OCI-LY3 (cell line): Measurements from ENCODE around the gene CASK.

Source experiments
- H2AFZ ChIP-seq: fragments of 200-600, 300-600 bp; shearing (Covaris generic); 2 replicates; pipeline ENCODE4 v1.6.0; 2014; ENCODE audit warnings: antibody characterized with exemption, low read depth, low read length
- H3K27ac ChIP-seq: fragments of 200-600, 300-600 bp; sonication (generic); 2 replicates; pipeline ENCODE4 v1.5.1; 2014; ENCODE audit warnings: mild to moderate bottlenecking, low read length, moderate library complexity, mixed read lengths
- H3K27me3 ChIP-seq: fragments of 200-600, 300-600 bp; sonication (generic); 2 replicates; pipeline ENCODE4 v1.6.1; 2014; ENCODE audit warnings: low read depth, low read length, mixed read lengths
- H3K36me3 ChIP-seq: fragments of 200-600, 300-600 bp; sonication (generic); replicated peaks from 2 replicates; pipeline ENCODE3; 2014; ENCODE audit warnings: low read depth, low read length, mixed read lengths
- H3K4me1 ChIP-seq: fragments of 300-600, 200-600 bp; sonication (generic); 2 replicates; pipeline ENCODE4 v1.6.1; 2014; ENCODE audit warnings: low read length, mixed read lengths
- H3K4me2 ChIP-seq: fragments of 200-600, 300-600 bp; sonication (generic); 2 replicates; pipeline ENCODE4 v1.6.1; 2014; ENCODE audit warnings: low read length, mixed read lengths
- H3K4me3 ChIP-seq: fragments of 300-600, 200-600 bp; sonication (generic); 2 replicates; pipeline ENCODE4 v1.5.1; 2014; ENCODE audit warnings: antibody characterized with exemption, mild to moderate bottlenecking, low read length, moderate library complexity
- H3K79me2 ChIP-seq: fragments of 300-600, 200-600 bp; shearing (Covaris generic); 2 replicates; pipeline ENCODE4 v1.6.1; 2014; ENCODE audit warnings: mild to moderate bottlenecking, low read length, mixed read lengths
- H3K9ac ChIP-seq: fragments of 300-600, 200-600 bp; shearing (Covaris generic); 2 replicates; pipeline ENCODE4 v1.6.0; 2014; ENCODE audit warnings: mild to moderate bottlenecking, low read length, moderate library complexity
- H3K9me3 ChIP-seq: fragments of 200-600, 300-600 bp; shearing (Covaris generic); 2 replicates; pipeline ENCODE4 v1.6.1; 2014; ENCODE audit warnings: low read length, mixed read lengths; ENCODE audit not compliant: insufficient read depth
- H4K20me1 ChIP-seq: fragments of 200-600, 300-600 bp; sonication (generic); 2 replicates; pipeline ENCODE4 v1.6.1; 2016; ENCODE audit warnings: low read length, mixed read lengths; ENCODE audit not compliant: insufficient read depth
- EZH2phosphoT487 ChIP-seq: fragments of 200-600 bp; shearing (Covaris generic); IDR thresholded peaks from 2 replicates; pipeline ENCODE4 v1.6.1; 2018; ENCODE audit warnings: antibody characterized with exemption, mixed run types, low read depth
- TF ChIP-seq, protein P1 (sequence below): fragments of 200-600, 300-600 bp; sonication (generic); IDR thresholded peaks from 2 replicates; pipeline ENCODE4 v1.5.1; 2014; ENCODE audit warnings: antibody characterized with exemption, low read length, low read depth

CASK gene

DNA sequence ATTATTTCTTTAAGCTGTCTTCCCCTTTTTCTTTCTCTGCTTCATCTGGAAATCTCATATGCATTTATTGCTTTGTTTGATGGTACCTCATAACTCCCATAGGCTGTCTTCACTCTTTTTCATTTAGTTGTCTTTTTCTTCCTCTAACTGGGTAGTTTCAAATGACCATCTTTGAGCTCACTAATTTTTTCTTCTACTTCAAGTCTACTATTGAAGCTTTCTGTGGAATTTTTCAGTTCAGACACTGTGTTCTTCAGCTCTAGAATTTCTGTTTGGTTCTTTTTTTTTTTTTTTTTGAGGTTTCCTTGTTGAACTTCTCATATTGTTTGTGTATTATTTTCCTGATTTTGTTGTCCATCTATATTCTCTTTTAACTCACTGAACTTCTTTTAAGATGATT lies 23.0 kb downstream of the CASK start:
- no peak overlapping the region for H3K4me3 ChIP-seq
- H3K27me3 ChIP-seq = no peaks in the 10 kb centered on the region
- no peak overlapping the region for H3K4me2 ChIP-seq
- H3K27ac ChIP-seq = no peak overlapping the region
- TF ChIP-seq, protein P1, sequence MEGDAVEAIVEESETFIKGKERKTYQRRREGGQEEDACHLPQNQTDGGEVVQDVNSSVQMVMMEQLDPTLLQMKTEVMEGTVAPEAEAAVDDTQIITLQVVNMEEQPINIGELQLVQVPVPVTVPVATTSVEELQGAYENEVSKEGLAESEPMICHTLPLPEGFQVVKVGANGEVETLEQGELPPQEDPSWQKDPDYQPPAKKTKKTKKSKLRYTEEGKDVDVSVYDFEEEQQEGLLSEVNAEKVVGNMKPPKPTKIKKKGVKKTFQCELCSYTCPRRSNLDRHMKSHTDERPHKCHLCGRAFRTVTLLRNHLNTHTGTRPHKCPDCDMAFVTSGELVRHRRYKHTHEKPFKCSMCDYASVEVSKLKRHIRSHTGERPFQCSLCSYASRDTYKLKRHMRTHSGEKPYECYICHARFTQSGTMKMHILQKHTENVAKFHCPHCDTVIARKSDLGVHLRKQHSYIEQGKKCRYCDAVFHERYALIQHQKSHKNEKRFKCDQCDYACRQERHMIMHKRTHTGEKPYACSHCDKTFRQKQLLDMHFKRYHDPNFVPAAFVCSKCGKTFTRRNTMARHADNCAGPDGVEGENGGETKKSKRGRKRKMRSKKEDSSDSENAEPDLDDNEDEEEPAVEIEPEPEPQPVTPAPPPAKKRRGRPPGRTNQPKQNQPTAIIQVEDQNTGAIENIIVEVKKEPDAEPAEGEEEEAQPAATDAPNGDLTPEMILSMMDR = no peak
- TF ChIP-seq EZH2phosphoT487 = no peak
- H3K9ac ChIP-seq = no peak overlapping the region
- peaks cover 36% of the 10 kb centered on the region for H3K36me3 ChIP-seq
- peaks cover 54% of the 10 kb centered on the region for H3K79me2 ChIP-seq
- peaks cover 8% of the 10 kb centered on the region; the same call in 1 of the 2 replicates for H4K20me1 ChIP-seq
- H3K4me1 ChIP-seq = peaks cover 33% of the 10 kb centered on the region
- H3K9me3 ChIP-seq = peaks cover 15% of the 10 kb centered on the region; the same call in 1 of the 2 replicates
- no peak overlapping the region for H2AFZ ChIP-seq

DNA sequence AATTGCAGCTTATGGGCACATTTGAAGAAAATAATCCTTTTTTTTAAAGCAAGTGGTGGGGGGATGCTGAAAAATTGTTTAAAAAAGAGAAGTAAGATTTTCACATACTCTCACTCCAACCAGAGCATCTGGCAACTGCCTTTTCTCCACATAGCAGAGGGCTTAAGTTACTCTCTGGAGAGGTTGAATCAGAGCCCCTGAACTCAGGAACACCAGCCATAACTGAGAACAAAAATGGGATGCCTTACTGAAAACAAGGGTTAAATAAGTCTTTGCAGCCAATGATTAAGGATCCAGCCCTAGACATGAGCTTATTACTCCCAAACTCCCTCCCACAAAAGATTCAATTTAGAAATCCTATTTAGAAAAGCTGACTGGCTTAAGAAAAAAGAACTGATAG lies 27.5 kb downstream of the CASK start:
- Histone ChIP-seq H3K27ac (peak overlapping the region; percentile 50), H3K27me3 (no peaks in the 10 kb centered on the region), H3K4me1 (peaks cover 20% of the 10 kb centered on the region), H3K79me2 (peaks cover 44% of the 10 kb centered on the region), H2AFZ (no peak overlapping the region), H3K9ac (no peak overlapping the region), H3K36me3 (peaks cover 21% of the 10 kb centered on the region), H3K4me3 (0 out of 2 replicates have a peak overlapping the region, but pooled peaks have one; percentile 4), H4K20me1 (no peaks in the 10 kb centered on the region; the same call in 1 of the 2 replicates), H3K4me2 (peak overlapping the region; percentile 48), H3K9me3 (peaks cover 17% of the 10 kb centered on the region; the same call in 1 of the 2 replicates)
- TF ChIP-seq EZH2phosphoT487 = no peak
- TF ChIP-seq, protein P1 = no peak

- Histone ChIP-seq H3K4me3 (no peak overlapping the region), H3K27me3 (no peaks in the 10 kb centered on the region), H3K79me2 (peaks cover 78% of the 10 kb centered on the region), H3K9me3 (0 out of 2 replicates have a peak, but pooled peaks cover 3% of the 10 kb centered on the region), H3K36me3 (peaks cover 12% of the 10 kb centered on the region), H4K20me1 (peaks cover 4% of the 10 kb centered on the region; the same call in 1 of the 2 replicates), H3K4me1 (peaks cover 30% of the 10 kb centered on the region), H2AFZ (no peak overlapping the region), H3K9ac (no peak overlapping the region), H3K27ac (no peak overlapping the region), H3K4me2 (no peak overlapping the region)
- TF ChIP-seq EZH2phosphoT487 = no peak
- TF ChIP-seq, protein P1 = no peak
Measured at GRCh38 chrX:41890026-41890423, 33.3 kb downstream of the CASK start.

- no peaks in the 10 kb centered on the region for H3K27me3 ChIP-seq
Measured at GRCh38 chrX:41889317-41890025, 33.9 kb downstream of the CASK start.

More at GRCh38 chrX:41889317-41890025, 33.9 kb downstream of the CASK start:
- Histone ChIP-seq H3K36me3 (peaks cover 18% of the 10 kb centered on the region), H3K4me3 (no peak overlapping the region), H3K27ac (no peak overlapping the region), H3K79me2 (peaks cover 78% of the 10 kb centered on the region), H3K9me3 (no peaks in the 10 kb centered on the region), H4K20me1 (peaks cover 4% of the 10 kb centered on the region; the same call in 1 of the 2 replicates), H3K4me2 (no peak overlapping the region), H2AFZ (no peak overlapping the region), H3K9ac (no peak overlapping the region), H3K4me1 (peaks cover 35% of the 10 kb centered on the region)
- TF ChIP-seq, protein P1 = no peak
- no peak for TF ChIP-seq EZH2phosphoT487
